Stomach (tissue), 4 donors: ENCODE results near the gene CECR2.

ENCODE experiments used
- POLR2A ChIP-seq, 4 donors: fragments of 450-650 bp; IDR thresholded peaks; one replicate each; pipeline ENCODE4 v1.6.1; 2016; ENCODE audit warnings: antibody characterized with exemption in 4 of 4, control low read depth in 2 of 4, mild to moderate bottlenecking in 1 of 4, moderate library complexity in 1 of 4
- TF ChIP-seq, protein P1 (sequence below), 7 experiments: fragments of 450-650 bp in 4 of 7; fragments of 200-600 bp in 3 of 7; sonication (generic) in 3 of 7; IDR thresholded peaks; one replicate each; pipeline ENCODE4 v1.5.1; 2016 to 2019; ENCODE audit warnings: antibody characterized with exemption in 7 of 7, control low read depth in 2 of 7, mild to moderate bottlenecking in 1 of 7

DNA sequence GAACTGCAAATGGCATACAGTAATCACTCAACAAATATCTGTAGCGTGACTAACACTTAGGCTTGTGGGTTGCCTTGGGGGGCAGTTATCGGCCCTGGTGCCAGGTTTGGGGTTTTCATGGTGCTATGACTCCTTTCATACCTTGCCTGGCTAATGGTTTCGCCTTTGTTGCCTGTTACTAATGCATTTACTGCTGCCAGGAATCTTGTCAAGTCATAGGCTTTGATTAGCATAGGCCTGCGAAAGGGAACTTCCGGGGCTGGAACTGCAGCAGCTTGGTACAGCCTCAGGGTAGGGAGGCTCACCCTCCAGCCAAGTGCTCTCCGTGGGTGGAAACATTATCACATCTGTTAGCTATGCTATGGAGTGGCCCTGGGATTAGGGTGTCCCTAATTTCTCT, 207.2 kb downstream of the CECR2 start:
- TF ChIP-seq, protein P1, sequence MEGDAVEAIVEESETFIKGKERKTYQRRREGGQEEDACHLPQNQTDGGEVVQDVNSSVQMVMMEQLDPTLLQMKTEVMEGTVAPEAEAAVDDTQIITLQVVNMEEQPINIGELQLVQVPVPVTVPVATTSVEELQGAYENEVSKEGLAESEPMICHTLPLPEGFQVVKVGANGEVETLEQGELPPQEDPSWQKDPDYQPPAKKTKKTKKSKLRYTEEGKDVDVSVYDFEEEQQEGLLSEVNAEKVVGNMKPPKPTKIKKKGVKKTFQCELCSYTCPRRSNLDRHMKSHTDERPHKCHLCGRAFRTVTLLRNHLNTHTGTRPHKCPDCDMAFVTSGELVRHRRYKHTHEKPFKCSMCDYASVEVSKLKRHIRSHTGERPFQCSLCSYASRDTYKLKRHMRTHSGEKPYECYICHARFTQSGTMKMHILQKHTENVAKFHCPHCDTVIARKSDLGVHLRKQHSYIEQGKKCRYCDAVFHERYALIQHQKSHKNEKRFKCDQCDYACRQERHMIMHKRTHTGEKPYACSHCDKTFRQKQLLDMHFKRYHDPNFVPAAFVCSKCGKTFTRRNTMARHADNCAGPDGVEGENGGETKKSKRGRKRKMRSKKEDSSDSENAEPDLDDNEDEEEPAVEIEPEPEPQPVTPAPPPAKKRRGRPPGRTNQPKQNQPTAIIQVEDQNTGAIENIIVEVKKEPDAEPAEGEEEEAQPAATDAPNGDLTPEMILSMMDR (IDR thresholded peaks at IDR 0.05) = no peak
- TF ChIP-seq POLR2A (IDR thresholded peaks at IDR 0.05) = no peak
